HUES6 (cell line): ENCODE measurements around the gene COL5A1.
"Not testable (repeated sequence)": the region's sequence is repeated elsewhere in the genome, so short reads cannot be mapped to it uniquely, and the experiment has no call there.

Experiments
- H3K27ac ChIP-seq: 2 replicates; pipeline ENCODE4 v1.7.0; 2013; ENCODE audit warnings: low read depth, mild to moderate bottlenecking, low read length, inconsistent platforms
- H3K27me3 ChIP-seq: 2 replicates; pipeline ENCODE4 v1.6.1; 2013; ENCODE audit warnings: low read length; ENCODE audit not compliant: control insufficient read depth, insufficient read depth
- H3K36me3 ChIP-seq: 2 replicates; pipeline ENCODE4 v1.6.1; 2013; ENCODE audit warnings: low read length; ENCODE audit not compliant: control insufficient read depth, insufficient read depth
- H3K4me1 ChIP-seq: 2 replicates; pipeline ENCODE4 v1.6.1; 2013; ENCODE audit warnings: low read length; ENCODE audit not compliant: control insufficient read depth, insufficient read depth
- H3K4me3 ChIP-seq: 2 replicates; pipeline ENCODE4 v1.5.1; 2013; ENCODE audit warnings: low read depth, low read length
- H3K9ac ChIP-seq: one replicate; pipeline ENCODE4 v1.6.1; 2013; ENCODE audit warnings: mild to moderate bottlenecking, low read length
- H3K9me3 ChIP-seq: 2 replicates; pipeline ENCODE4 v1.6.1; 2013; ENCODE audit warnings: low read depth, low read length; ENCODE audit not compliant: control insufficient read depth, insufficient read depth

The COL5A1 gene

GRCh38 chr9:134643222-134643671, 1.6 kb downstream of the COL5A1 start:
- Histone ChIP-seq H3K27ac (no peak overlapping the region; the same call in 1 of the 2 replicates), H3K36me3 (peaks cover 7% of the 10 kb centered on the region; the same call in 1 of the 2 replicates), H3K4me3 (peak overlapping the region; percentile 80), H3K27me3 (peaks cover 16% of the 10 kb centered on the region), H3K4me1 (peaks cover 50% of the 10 kb centered on the region), H3K9me3 (no peaks in the 10 kb centered on the region), H3K9ac (peak overlapping the region; percentile 84)

DNA sequence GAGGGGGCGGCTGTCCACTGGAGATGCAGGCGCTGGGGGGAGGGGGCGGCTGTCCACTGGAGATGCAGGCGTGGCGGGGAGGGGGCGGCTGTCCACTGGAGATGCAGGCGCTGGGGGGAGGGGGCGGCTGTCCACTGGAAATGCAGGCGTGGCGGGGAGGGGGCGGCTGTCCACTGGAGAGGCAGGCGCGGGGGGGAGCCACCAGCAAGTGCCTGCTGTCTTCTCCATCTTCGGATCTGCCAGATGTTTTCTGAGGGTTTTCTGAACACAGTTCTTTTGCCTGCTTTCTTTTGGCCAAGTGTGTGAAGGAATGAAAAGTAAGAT, 2.8 kb downstream of the COL5A1 start:
- peak overlapping the region; percentile 39; the same call in 1 of the 2 replicates for H3K4me3 ChIP-seq
- H3K36me3 ChIP-seq, result peaks cover 14% of the 10 kb centered on the region; the same call in 1 of the 2 replicates
- not testable (repeated sequence) for H3K27ac ChIP-seq

GRCh38 chr9:134644725-134645606, 3.4 kb downstream of the COL5A1 start:
- Histone ChIP-seq H3K27me3 (peaks cover 9% of the 10 kb centered on the region; the same call in 1 of the 2 replicates), H3K36me3 (peaks cover 15% of the 10 kb centered on the region; the same call in 1 of the 2 replicates), H3K4me1 (peaks cover 45% of the 10 kb centered on the region), H3K9me3 (no peaks in the 10 kb centered on the region), H3K9ac (peak overlapping the region; percentile 53), H3K4me3 (peak overlapping the region; percentile 39; the same call in 1 of the 2 replicates), H3K27ac (no peak overlapping the region)

More for the DNA sequence above, 2.8 kb downstream of the COL5A1 start:
- Histone ChIP-seq H3K9ac (peak overlapping the region; percentile 53), H3K27me3 (peaks cover 11% of the 10 kb centered on the region), H3K4me1 (peaks cover 50% of the 10 kb centered on the region)
- H3K9me3 ChIP-seq, result not testable (repeated sequence)

GRCh38 chr9:134645607-134646365, 4.2 kb downstream of the COL5A1 start:
- peaks cover 9% of the 10 kb centered on the region; the same call in 1 of the 2 replicates for H3K27me3 ChIP-seq
- peaks cover 37% of the 10 kb centered on the region for H3K4me1 ChIP-seq
- H3K9ac ChIP-seq, result no peak overlapping the region
- H3K4me3 ChIP-seq, result peak overlapping the region; percentile 39; the same call in 1 of the 2 replicates
- H3K36me3 ChIP-seq, result peaks cover 19% of the 10 kb centered on the region; the same call in 1 of the 2 replicates
- H3K27ac ChIP-seq, result no peak overlapping the region
- H3K9me3 ChIP-seq, result no peaks in the 10 kb centered on the region

GRCh38 chr9:134647359-134648080, 5.9 kb downstream of the COL5A1 start:
- Histone ChIP-seq H3K27ac (no peak overlapping the region), H3K4me1 (peaks cover 34% of the 10 kb centered on the region), H3K4me3 (no peak overlapping the region)

GRCh38 chr9:134648701-134649530, 7.3 kb downstream of the COL5A1 start:
- Histone ChIP-seq H3K27ac (no peak overlapping the region), H3K9me3 (no peaks in the 10 kb centered on the region), H3K4me1 (peaks cover 23% of the 10 kb centered on the region; the same call in 1 of the 2 replicates), H3K27me3 (no peaks in the 10 kb centered on the region), H3K4me3 (no peak overlapping the region), H3K9ac (no peak overlapping the region), H3K36me3 (peaks cover 20% of the 10 kb centered on the region; the same call in 1 of the 2 replicates)

More at GRCh38 chr9:134647359-134648080, 5.9 kb downstream of the COL5A1 start:
- Histone ChIP-seq H3K9me3 (no peaks in the 10 kb centered on the region), H3K9ac (no peak overlapping the region), H3K36me3 (peaks cover 20% of the 10 kb centered on the region; the same call in 1 of the 2 replicates), H3K27me3 (peaks cover 8% of the 10 kb centered on the region; the same call in 1 of the 2 replicates)

DNA sequence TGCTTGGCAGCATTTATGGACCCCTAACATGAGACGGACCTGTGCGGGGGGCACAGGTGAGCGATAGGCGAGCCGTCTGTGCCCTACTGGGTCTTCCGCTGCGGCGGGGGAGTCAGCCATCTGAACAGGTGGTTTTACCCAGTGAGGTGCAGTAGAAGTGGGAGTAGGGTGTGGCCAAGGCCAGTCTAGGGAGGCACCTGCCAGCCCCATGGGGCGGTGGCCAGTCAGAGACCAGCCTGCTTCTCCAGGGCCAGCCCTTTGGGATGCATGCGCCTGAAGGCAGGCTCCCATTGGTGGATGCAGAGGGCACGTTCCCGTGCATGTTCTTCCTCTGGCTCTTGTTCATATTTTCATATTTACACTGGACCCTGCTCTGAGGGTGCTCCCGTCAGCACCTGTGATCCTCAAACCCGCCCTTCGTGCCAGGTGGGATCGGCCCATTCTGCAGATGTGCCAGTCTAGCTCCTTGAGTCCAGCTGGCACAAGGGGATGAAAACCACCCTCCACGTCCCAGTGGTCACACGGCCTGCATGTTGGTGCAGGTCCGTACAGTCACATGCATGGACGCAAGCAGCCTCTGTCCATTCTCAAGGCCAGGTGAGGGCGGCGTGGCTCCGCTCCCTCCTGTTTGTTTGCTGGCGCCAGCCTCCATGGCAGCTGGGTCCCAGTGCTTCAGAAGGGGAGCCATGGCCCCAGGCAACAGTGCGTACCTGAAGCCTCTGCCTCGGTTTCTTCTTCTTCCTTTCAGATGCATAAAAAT, 9.0 kb downstream of the COL5A1 start:
- Histone ChIP-seq H3K4me3 (no peak overlapping the region), H3K27me3 (no peaks in the 10 kb centered on the region), H3K27ac (no peak overlapping the region), H3K36me3 (peaks cover 16% of the 10 kb centered on the region; the same call in 1 of the 2 replicates), H3K4me1 (peaks cover 12% of the 10 kb centered on the region; the same call in 1 of the 2 replicates), H3K9me3 (no peaks in the 10 kb centered on the region), H3K9ac (no peak overlapping the region)

- H3K36me3 ChIP-seq, result peaks cover 16% of the 10 kb centered on the region; the same call in 1 of the 2 replicates
- peaks cover 5% of the 10 kb centered on the region; the same call in 1 of the 2 replicates for H3K4me1 ChIP-seq
- no peak overlapping the region for H3K4me3 ChIP-seq
- H3K9me3 ChIP-seq, result no peaks in the 10 kb centered on the region
- H3K9ac ChIP-seq, result no peak overlapping the region
- no peaks in the 10 kb centered on the region for H3K27me3 ChIP-seq
- H3K27ac ChIP-seq, result no peak overlapping the region
These were observed 9.8 kb downstream of the COL5A1 start for GRCh38 chr9:134651226-134651905.
